Measurements from ENCODE around the gene CKB. TPM values are rescaled to one million over a fixed set of nuclear protein-coding genes. Genes with fewer than 3 reads are reported as not detected.

Gene CKB
- total RNA-seq, 2 experiments from 2014 or later: 5.9 to 6.1 TPM

DNA sequence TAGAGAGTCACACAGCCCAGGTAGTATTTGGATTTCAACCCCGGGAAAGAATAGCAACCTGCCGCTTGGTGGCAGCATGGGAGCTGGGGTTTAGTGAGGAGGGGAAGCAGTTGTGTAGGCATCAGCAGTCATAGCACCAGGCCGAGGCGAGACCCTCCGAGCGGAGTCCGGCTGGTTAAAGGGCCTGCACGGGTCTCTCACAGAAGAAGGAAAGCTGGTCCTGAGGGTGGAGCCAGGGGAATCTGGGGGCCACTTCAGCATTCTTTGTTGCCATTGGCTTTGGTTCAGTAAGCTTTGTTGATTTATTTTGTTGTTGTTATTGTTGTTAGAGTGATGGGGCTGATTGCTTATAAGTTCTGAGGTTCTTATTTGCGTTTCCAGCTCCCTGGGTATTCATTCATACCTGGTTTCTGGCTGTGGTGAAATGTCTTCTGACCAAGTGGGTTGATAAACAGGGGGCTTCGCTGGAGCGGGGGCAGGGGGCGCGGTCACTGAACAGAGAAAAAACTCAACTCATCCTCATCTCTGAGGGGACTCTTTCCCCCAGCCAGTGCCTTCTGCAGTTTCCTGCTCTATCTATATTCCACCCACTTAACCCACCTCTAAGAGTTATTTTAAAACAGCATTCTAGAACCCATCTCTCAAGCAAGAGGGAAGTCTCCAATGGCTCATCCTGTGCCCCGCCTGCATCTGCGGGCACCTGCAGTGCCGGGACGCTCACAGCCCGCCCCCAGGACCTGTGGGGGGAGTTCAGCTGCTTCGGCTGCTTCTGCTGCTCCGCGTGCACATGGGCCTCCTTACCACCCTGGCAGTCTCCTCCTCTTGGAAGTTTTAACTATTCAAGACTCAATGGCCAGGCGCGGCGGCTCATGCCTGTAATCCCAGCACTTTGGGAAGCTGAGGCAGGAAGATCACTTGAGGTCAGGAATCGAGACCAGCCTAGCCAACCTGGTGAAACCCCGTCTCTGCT, 11.6 kb downstream of the CKB start:
- CTCF ChIA-PET: interaction anchor here (1.0 to 3.2 kb wide), 3 partner anchors 7 to 36 kb away, joined by 4 to 17 read pairs (median 8); no protein-coding TSS in a partner anchor
- intact Hi-C loops (cut with micrococcal nuclease): no loop called here
- Mint-ChIP-seq H3K27ac (no peak overlapping the region), H3K27me3 (no peaks in the 10 kb centered on the region), H3K4me1 (ENCODE audit: low read depth) (no peaks in the 10 kb centered on the region), H3K36me3 (peaks cover 10% of the 10 kb centered on the region), H3K4me3 (no peak overlapping the region), H3K9me3 (no peaks in the 10 kb centered on the region)
- POLR2A ChIA-PET: no interaction called here
- no peak for DNase-seq

- no peak overlapping the region for H3K4me3 Mint-ChIP-seq
- POLR2A ChIA-PET: no interaction called here
- no peak overlapping the region for H3K27ac Mint-ChIP-seq
- CTCF ChIA-PET: interaction anchor here (1.0 to 3.2 kb wide), 3 partner anchors 8 to 36 kb away, joined by 4 to 17 read pairs (median 8); no protein-coding TSS in a partner anchor
- intact Hi-C loops (cut with micrococcal nuclease): no loop called here
- H3K27me3 Mint-ChIP-seq: no peaks in the 10 kb centered on the region
- H3K4me1 Mint-ChIP-seq (ENCODE audit: low read depth): no peaks in the 10 kb centered on the region
- H3K9me3 Mint-ChIP-seq: no peaks in the 10 kb centered on the region
- peaks cover 14% of the 10 kb centered on the region for H3K36me3 Mint-ChIP-seq
- no peak for DNase-seq
Observed at GRCh38 chr14:103509864-103510723, 12.5 kb downstream of the CKB start.

- no peaks in the 10 kb centered on the region for H3K9me3 Mint-ChIP-seq
- H3K4me1 Mint-ChIP-seq (ENCODE audit: low read depth): peaks cover 3% of the 10 kb centered on the region
- CTCF ChIA-PET: interaction anchor here (1.0 to 3.2 kb wide), 2 partner anchors 10 kb away, joined by 5 to 17 read pairs; no protein-coding TSS in a partner anchor
- no peaks in the 10 kb centered on the region for H3K27me3 Mint-ChIP-seq
- intact Hi-C loops (cut with micrococcal nuclease): no loop called here
- no peak overlapping the region for H3K27ac Mint-ChIP-seq
- peaks cover 23% of the 10 kb centered on the region for H3K36me3 Mint-ChIP-seq
- H3K4me3 Mint-ChIP-seq: no peak overlapping the region
- no peak for DNase-seq
- POLR2A ChIA-PET: no interaction called here
Observed at GRCh38 chr14:103508521-103509329, 13.9 kb downstream of the CKB start.

- H3K27me3 Mint-ChIP-seq: no peaks in the 10 kb centered on the region
- no peak for DNase-seq
- no peak overlapping the region for H3K27ac Mint-ChIP-seq
- H3K4me1 Mint-ChIP-seq (ENCODE audit: low read depth): peaks cover 3% of the 10 kb centered on the region
- ChIA-PET POLR2A (no interaction called here), CTCF (interaction anchor here (1.0 kb wide), 1 partner anchor 11 kb away, joined by 3 read pairs; no protein-coding TSS in a partner anchor)
- intact Hi-C loops (cut with micrococcal nuclease): no loop called here
- H3K9me3 Mint-ChIP-seq: no peaks in the 10 kb centered on the region
- peaks cover 26% of the 10 kb centered on the region for H3K36me3 Mint-ChIP-seq
- H3K4me3 Mint-ChIP-seq: no peak overlapping the region
Observed at GRCh38 chr14:103507751-103508150, 14.9 kb downstream of the CKB start.

DNA sequence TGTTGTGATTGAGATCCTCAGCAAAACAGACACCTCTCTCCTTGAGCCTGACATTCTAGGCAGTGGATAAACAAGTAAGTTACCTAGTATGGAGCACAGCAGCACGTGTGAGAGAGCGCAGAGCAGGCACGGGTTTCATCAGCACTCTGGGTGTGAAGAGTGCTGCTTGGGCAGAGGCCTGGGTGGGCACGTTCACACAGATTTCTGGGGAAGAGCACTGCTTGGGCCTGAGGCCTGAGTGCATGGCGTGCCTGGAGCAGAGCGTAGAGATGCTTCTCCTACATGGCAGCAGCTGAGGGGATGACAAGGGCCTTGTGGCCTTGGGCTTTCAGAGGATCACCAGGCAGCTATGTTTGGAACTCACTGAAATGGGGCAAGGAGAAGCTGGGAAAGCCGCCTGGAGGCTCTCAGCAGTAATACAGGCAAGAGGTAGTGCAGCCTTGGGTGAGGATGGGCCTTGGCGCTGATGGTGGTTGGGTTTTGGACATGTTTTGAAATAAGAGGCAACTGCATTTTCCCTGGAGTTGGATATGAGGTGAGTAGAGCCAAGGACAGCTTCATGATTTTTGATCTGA, 17.6 kb downstream of the CKB start:
- no peak overlapping the region for H3K4me3 Mint-ChIP-seq
- intact Hi-C loops (cut with micrococcal nuclease): no loop called here

GRCh38 chr14:103503296-103503695, 19.3 kb downstream of the CKB start:
- no peaks in the 10 kb centered on the region for H3K27me3 Mint-ChIP-seq
- no peak overlapping the region for H3K27ac Mint-ChIP-seq
- no peak overlapping the region for H3K4me3 Mint-ChIP-seq
- DNase-seq: no peak
- H3K9me3 Mint-ChIP-seq: no peaks in the 10 kb centered on the region
- peaks cover 31% of the 10 kb centered on the region for H3K36me3 Mint-ChIP-seq
- intact Hi-C loops (cut with micrococcal nuclease): no loop called here
- POLR2A ChIA-PET: no interaction called here
- CTCF ChIA-PET: interaction anchor here (1.0 to 1.1 kb wide), 3 partner anchors 15 to 112 kb away, joined by 3 read pairs; no protein-coding TSS in a partner anchor
- H3K4me1 Mint-ChIP-seq (ENCODE audit: low read depth): peaks cover 9% of the 10 kb centered on the region

More for the DNA sequence above, 17.6 kb downstream of the CKB start:
- Mint-ChIP-seq H3K4me1 (ENCODE audit: low read depth) (peaks cover 4% of the 10 kb centered on the region), H3K36me3 (peaks cover 32% of the 10 kb centered on the region), H3K27me3 (no peaks in the 10 kb centered on the region), H3K9me3 (no peaks in the 10 kb centered on the region), H3K27ac (no peak overlapping the region)
- DNase-seq: no peak
- ChIA-PET POLR2A (no interaction called here), CTCF (interaction anchor here (0.7 to 1.3 kb wide), 2 partner anchors 14 to 69 kb away, joined by 3 to 7 read pairs; no protein-coding TSS in a partner anchor)

GRCh38 chr14:103502877-103503276, 19.8 kb downstream of the CKB start:
- ChIA-PET POLR2A (no interaction called here), CTCF (interaction anchor here (0.6 to 1.1 kb wide), 4 partner anchors 16 to 111 kb away, joined by 3 to 7 read pairs (median 3); no protein-coding TSS in a partner anchor)
- Mint-ChIP-seq H3K27ac (no peak overlapping the region), H3K9me3 (no peaks in the 10 kb centered on the region), H3K4me3 (no peak overlapping the region), H3K4me1 (ENCODE audit: low read depth) (peaks cover 9% of the 10 kb centered on the region), H3K36me3 (peaks cover 31% of the 10 kb centered on the region), H3K27me3 (no peaks in the 10 kb centered on the region)
- intact Hi-C loops (cut with micrococcal nuclease): no loop called here
- DNase-seq: no peak

DNA sequence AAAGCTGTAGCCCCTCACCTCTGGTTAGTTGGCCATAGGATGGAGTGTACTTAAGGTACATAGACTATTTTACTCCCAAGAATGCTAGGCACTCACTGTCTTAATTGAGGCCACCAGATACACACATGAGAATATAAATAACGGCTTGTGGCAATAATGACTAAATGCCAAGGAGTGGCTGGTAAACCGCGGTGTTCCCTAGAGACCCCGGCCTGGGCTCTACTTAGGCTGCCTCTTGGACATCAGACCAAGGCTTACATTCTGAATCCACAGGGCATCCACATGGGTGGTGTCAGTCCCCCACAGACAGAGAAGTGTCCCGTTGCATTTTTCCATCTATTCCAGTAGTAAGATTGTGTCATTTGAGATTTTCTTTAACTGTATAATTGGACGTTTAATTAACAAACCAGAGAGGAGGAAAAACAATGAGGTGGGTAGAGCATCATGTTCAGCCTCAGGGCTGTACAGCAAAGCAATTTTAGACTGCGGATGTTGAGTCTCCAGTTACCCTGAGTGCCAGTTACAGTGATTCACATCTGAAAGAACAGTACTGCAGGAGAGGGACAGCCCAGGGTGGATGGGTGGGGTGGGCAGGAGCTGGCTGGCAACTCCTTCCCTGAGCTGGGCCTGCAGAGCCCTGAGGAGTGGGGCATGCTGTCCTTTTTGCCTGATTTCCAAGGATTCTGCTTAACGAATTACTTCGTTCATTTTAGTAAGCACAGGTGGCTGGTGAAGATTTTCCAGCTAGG, 20.5 kb downstream of the CKB start:
- Mint-ChIP-seq H3K27ac (no peak overlapping the region), H3K36me3 (peaks cover 31% of the 10 kb centered on the region), H3K4me1 (ENCODE audit: low read depth) (peaks cover 9% of the 10 kb centered on the region), H3K4me3 (no peak overlapping the region), H3K27me3 (no peaks in the 10 kb centered on the region), H3K9me3 (no peaks in the 10 kb centered on the region)
- no peak for DNase-seq
- intact Hi-C loops (cut with micrococcal nuclease): no loop called here
- ChIA-PET POLR2A (no interaction called here), CTCF (interaction anchor here (0.6 to 2.2 kb wide), 5 partner anchors 10 to 109 kb away, joined by 3 to 9 read pairs (median 5); no protein-coding TSS in a partner anchor)

DNA sequence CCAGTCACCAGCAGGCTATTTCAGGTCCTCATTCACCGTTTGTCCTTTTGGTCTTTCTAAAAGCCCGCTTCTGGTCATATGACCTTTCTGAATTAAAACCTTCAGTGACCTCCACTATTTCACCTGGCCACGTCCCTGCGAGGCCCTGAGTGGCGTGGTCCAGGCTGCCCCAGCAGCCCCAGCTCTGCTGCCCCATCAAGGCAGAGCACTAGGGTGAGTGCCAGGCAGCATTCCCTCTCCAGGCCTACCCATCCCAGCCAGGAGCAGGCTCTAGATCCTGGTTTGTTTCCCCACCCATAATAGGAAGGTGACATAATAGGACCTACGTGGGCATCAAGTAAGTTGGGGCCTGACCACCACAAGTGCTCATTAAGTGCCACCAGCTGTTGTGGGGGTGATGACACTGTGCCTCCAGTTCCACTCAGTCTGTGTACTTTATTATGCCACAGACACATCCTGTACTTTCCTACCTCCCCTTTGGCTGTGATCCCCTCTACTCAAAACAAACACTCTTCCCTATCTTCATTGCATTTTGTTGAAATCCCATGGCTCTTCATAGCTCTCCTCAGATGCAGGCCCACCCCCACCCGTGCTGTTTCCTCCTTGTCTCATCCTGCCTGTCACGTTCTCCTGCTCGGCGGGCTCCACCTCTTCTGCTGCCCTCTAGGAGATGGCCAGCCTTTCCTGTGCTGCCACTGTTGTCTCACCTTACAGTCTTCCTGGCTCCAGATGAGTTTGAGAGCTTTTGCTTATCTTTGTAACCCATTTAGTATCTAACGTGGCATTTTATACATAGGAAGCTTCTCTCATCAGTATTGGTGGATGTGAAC, 21.4 kb downstream of the CKB start:
- intact Hi-C loops (cut with micrococcal nuclease): no loop called here
- H3K4me3 Mint-ChIP-seq: no peak overlapping the region

More for the DNA sequence above, 21.4 kb downstream of the CKB start:
- Mint-ChIP-seq H3K9me3 (no peaks in the 10 kb centered on the region), H3K27ac (no peak overlapping the region), H3K4me1 (ENCODE audit: low read depth) (peaks cover 9% of the 10 kb centered on the region), H3K27me3 (no peaks in the 10 kb centered on the region), H3K36me3 (peaks cover 31% of the 10 kb centered on the region)
- no peak for DNase-seq
- ChIA-PET CTCF (interaction anchor here (1.3 to 2.2 kb wide), 2 partner anchors 10 to 18 kb away, joined by 5 to 9 read pairs; no protein-coding TSS in a partner anchor), POLR2A (no interaction called here)
